ENCODE measurements around the gene NALCN.
A peak's percentile ranks its signal among the peaks of the same experiment; 100 is the strongest.

The NALCN gene

GRCh38 chr13:101123028-101123427, 293.3 kb downstream of the NALCN start:
- TF ChIP-seq CTCF (conservative IDR thresholded peaks at IDR 0.05; ENCODE audit: low read depth, low read length) = no peak
- DNase-seq (ENCODE audit: low read depth) = no peak
- H3K4me3 ChIP-seq (ENCODE audit: low read length) = no peak overlapping the region

GRCh38 chr13:101121608-101122007, 294.7 kb downstream of the NALCN start:
- TF ChIP-seq CTCF (conservative IDR thresholded peaks at IDR 0.05; ENCODE audit: low read depth, low read length) = no peak
- DNase-seq (ENCODE audit: low read depth) = no peak
- no peak overlapping the region for H3K4me3 ChIP-seq (ENCODE audit: low read length)

- DNase-seq (ENCODE audit: low read depth) = no peak
- no peak for TF ChIP-seq CTCF (conservative IDR thresholded peaks at IDR 0.05; ENCODE audit: low read depth, low read length)
- H3K4me3 ChIP-seq (ENCODE audit: low read length) = no peak overlapping the region
Observed at GRCh38 chr13:101120007-101120406, 296.3 kb downstream of the NALCN start.

GRCh38 chr13:101116826-101117225, 299.5 kb downstream of the NALCN start:
- TF ChIP-seq CTCF (conservative IDR thresholded peaks at IDR 0.05; ENCODE audit: low read depth, low read length) = no peak
- no peak for DNase-seq (ENCODE audit: low read depth)
- no peak overlapping the region for H3K4me3 ChIP-seq (ENCODE audit: low read length)

- no peak for DNase-seq (ENCODE audit: low read depth)
- H3K4me3 ChIP-seq (ENCODE audit: low read length) = no peak overlapping the region
- TF ChIP-seq CTCF (conservative IDR thresholded peaks at IDR 0.05; ENCODE audit: low read depth, low read length) = no peak
Observed at GRCh38 chr13:101116341-101116740, 300.0 kb downstream of the NALCN start.

GRCh38 chr13:101115762-101116171, 300.5 kb downstream of the NALCN start:
- peak; percentile 46 for TF ChIP-seq CTCF (conservative IDR thresholded peaks at IDR 0.05; ENCODE audit: low read depth, low read length)
- H3K4me3 ChIP-seq (ENCODE audit: low read length) = no peak overlapping the region
- no peak for DNase-seq (ENCODE audit: low read depth)

- no peak overlapping the region for H3K4me3 ChIP-seq (ENCODE audit: low read length)
- no peak for DNase-seq (ENCODE audit: low read depth)
- TF ChIP-seq CTCF (conservative IDR thresholded peaks at IDR 0.05; ENCODE audit: low read depth, low read length) = no peak
Observed at GRCh38 chr13:101111894-101112293, 304.4 kb downstream of the NALCN start.
